ENCODE results near the gene AKT1S1.

AKT1S1 gene

DNA sequence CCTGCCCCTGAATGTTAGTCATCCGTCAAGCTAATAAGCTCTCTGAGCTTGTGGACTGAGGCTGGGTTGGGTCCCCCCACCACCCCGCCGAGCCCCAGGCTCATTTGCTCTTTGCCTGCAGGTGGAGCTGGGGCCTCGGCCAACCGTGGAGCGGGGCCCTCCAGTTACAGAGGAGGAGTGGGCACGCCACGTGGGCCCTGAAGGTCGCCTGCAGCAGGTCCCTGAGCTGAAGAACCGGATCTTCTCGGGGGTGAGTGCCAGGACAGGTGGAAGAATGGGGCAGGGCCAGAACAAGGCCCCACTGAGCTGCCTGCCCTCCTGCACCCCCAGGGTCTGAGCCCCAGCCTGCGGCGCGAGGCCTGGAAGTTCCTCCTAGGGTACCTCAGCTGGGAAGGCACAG lies 5.5 kb upstream of the AKT1S1 start:
- DNase-seq = no peak

DNA sequence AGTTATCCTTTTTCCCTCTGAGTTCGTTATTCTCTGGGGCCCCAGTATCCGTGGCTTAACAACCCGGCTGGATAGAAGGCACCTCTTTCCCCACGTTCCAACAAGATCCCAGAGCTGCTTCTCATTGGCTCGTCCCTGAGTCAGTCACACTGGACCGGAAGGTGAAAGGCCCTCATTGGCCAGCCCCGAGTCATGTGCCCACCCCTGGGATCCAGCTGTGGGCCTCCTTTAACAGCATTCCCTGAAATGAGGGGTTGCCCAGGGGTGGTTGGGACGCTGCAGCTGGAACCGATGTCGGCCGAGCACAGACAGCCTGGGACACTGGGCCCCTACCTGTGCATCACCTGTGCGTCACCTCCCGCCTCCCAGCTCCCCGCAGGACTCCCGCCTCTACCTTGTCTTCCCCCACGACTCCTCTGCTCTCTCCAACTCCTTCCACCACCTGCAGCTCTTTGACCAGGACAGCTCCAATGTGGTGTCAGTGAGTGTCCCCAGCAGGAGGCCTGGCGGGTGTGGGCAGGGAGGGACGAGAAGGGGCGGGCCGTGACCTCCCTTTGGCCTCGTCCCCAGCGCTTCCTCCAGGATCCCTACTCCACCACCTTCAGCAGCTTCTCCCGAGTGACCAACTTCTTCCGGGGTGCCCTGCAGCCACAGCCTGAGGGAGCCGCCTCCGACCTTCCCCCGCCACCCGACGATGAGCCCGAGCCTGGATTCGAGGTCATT lies 4.7 kb upstream of the AKT1S1 start:
- DNase-seq = no peak

DNA sequence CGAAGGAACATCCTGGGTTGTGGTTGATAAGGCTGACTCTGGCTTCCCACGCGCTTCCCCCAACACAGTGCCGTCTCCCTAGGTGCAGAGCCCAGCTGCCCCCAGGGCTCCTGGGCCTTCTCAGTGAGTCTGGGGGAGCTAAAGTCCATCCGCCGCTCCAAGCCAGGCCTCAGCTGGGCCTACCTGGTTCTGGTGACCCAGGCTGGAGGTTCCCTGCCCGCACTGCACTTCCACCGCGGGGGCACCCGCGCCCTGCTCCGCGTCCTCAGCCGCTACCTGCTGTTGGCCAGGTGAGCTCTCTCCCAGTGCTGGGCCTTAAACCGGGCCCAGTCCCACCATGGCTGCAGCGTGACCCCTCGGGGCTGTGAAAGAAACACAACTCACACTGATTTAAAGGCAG lies 4.0 kb upstream of the AKT1S1 start:
- no peak for DNase-seq

DNA sequence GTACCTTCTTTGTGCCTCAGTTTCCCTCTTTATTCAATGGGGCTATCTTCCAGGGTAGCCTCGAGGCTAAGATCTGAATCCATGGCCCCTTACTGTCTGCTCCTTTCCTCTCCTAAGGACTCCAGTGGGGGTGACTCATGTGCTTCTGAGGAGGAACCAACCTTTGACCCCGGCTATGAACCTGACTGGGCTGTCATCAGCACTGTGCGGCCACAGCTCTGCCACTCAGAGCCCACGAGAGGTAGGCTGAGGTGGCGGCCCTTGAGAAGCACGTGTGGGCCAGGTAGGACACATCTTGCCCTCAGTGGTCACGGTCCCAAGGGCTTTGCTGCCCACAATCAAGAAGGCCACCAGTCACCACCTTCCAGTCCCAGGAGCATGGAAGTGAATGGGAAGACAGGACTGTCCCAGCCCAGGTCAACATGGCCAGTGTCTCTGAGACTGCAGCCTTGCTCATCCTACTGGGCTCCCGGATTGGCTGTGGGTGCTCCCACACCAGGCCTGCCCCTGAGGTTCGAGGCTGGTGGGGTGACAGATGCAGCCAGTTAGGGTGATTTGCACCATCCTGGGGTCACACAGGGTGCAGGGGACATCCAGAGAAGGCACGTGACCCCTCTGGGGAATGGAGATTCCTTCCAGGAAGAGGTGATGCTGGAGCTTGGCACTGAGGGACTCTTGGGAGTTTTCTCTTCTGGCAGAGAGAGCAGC lies 3.2 kb upstream of the AKT1S1 start:
- no peak for DNase-seq

DNA sequence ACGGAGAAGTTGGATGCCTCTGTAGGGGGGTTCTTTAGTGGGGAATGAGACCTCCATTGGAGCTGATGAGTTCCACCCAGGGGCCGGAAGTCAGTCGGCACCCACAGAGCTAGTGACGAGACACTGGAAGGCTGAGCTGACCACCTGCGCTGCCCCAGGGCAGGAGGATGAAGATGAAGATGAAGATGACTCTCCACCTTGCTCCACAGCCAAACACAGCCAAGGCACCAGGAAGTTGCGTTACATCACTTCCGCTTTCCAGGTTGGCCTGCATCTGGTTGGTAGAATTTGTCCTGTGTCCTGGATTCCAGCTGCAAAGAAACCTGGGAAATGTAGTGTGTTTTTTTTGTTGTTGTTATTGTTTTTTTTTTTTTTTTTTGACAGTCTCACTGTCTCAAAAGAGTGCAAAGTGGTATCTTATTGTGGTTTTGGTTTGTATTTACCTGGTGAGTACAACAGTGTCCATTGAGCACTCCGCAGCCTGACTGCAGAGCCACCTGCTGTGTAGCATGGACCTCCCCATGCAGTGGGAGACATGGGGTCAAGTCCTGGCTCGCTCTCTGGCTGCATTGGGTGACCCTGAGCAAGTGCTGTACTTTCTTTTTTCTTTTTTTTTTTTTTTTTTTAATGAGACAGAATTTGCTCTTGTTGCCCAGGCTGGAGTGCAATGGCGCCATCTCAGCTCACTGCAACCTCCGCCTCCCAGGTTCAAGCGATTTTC lies 2.2 kb upstream of the AKT1S1 start:
- no peak for DNase-seq

DNA sequence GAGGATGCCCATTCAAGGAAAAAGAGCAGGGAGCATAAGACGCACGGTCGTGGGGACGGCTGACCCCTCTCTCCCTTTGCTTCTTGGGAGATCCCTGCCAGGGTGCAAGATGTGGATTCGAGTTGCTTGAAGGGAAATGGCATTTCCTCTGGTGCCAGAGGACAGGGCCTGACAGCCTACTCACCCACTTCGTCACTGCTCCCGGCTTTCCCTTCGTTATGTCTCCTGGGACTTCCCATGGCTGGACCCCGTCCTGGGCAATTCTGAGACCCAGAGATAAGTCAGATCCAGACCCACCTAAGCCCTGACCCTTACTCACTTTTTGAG lies 1.6 kb upstream of the AKT1S1 start:
- DNase-seq = no peak

DNA sequence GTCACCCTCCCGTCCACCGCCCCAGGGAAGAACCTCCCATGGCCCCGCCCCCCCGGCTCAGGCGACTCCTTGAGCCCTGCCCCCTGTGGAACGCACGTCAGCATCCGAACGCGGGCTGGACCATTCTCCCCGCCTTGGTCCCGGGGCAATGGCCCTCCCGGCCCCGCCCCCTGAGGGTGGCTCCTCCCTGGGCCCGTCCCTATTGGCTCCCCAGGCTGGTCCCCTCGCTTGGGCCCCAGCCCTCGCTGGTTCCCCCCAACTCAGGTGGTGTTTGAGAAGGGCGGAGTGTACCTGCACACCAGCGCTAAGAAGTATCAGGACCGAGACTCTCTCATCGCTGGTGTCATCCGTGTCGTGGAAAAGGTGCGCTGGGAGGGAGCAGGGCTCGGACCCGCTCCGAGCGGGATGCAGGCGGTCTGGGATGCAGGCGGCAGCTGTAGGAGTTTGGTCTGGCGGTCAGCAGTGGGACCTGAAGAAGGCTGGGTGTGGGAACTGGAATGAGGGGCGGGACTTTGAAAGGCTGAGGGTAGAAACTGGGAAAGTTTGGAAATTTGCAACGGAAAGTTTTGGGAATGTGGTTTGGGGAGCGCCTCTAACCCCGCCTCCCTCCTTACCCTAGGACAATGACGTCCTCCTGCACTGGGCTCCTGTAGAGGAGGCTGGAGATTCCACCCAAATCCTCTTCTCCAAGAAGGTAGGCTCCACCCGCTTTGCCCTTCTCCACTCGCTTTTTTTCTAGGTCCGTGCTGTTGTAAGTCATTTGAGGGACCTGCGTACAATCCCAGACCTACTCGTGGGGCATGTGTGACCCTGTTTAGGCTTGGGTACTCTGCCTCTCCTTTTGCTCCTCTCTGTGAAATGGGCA lies 956 bp upstream of the AKT1S1 start:
- peak; percentile 98 for DNase-seq

DNA sequence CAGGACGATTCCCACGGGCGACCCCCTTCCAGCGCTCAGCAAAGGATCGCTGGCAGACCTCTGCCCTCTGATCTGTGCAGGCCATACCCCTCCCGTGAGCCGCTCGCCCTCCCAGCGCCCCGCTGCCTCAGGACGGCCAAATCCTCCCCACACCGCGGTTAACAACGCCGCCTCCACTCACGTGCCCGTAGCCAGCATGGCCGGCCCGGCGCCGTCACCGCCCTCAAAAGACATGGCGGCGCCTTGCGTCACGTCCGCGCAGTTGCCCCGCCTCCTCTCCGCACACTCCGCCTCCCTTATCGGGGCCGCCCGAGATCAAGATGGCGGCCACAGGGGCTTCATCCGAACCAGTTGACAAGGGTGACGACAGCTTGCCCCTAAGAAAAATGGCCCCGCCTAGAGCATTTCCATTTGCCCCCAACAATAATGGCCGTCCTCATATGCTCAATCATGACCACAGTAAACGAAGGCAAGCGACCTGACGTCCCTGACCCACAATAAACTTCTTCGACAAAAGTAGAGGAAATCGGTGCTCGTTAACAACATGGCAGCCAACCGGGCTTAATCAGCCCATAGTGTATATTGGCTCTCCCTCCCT lies 634 bp downstream of the AKT1S1 start:
- peak; percentile 99 for DNase-seq

DNA sequence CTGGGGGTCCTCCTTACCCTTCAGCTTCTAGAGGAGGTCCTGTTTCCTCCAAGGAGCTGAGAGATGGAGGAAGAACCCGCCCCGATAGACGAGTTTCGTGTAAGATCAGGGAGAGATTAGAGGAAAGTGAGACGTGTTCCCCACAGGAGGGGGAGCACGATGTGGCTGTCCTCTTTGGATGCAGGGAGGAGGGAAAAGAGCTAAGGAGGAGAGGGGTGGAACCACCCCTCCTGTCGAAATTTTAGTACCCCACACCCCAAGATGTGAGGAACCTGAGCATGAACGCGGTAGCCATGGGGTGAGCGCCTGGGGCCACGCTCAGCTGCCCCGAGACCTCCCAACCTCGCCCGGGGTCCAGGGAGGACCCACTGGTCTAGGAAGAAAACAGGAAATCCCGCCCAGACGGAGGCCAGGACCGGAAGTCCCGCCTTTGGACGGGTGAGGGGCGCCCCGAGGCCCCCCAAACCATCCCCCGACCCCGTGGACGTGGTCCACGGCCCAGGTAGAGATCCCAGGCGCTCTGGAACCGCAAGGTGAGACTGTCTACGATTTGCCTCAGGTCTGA lies 1.2 kb downstream of the AKT1S1 start:
- peak; percentile 53 for DNase-seq

DNA sequence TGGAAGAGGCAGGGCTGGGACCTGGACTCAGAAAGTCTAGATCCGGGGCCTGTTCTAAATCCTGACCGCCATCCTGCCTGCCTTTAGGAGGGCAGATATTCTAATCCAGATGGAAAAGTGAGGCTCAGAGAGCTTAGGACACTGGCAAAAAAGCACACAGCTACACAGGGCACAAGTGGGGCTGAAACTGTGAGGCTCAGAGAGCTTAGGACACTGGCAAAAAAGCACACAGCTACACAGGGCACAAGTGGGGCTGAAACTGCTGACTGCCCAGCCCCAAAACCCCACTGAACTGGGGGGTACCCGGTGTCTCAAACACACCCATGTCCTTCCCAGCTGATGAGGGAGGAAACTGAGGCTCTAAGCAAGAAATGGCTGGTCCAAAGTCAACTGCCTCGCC lies 2.0 kb downstream of the AKT1S1 start:
- no peak for DNase-seq

DNA sequence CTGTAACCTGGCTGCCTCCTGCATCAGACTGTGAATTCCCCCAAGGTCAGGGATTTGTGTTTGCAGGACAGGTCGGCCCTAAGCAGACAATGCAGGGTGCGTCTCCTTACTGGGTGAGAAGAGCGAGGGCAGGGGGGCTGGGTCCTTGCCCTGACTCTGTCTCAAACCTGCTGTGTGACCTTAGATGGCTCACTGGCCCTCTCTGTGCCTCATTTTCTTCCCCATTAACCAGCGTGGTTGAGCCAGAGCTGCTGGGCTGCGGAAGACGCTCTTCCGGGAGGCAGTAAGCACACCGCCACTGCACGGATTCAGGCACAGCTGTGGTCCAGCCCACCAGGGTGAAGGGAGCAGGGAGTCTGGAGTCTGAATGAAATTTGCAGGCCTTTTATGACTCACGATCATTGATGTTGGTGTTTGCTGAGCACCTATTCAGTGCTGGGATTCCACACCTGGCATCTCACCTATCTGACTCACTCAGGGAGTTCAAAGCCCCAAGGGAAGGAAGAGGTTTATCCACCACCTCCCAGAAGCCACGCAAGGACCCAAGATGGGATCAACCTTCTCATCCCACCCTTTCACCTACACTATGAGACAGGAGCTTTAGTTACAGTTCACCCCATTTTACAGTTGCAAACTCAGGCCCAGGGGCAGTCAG lies 2.5 kb downstream of the AKT1S1 start:
- DNase-seq = no peak

DNA sequence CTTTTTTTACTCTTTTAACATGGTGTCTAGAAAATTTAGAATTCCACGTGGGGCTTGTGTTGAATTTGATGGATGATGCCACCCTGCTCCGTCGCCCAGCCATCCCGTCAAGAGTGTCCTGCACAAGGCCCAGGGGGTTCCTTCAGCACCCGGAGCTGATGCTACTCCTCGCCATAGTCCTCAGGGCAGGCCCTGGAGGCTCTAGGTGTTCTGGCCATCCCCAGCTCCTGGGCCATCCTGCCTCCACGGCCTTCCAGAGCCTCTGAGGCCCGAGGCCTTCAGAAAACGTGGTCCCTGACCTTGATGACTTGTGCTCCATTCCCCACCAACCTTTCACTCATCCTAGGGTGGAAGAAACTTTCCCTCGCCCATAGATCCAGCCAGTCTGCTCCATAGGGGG lies 3.3 kb downstream of the AKT1S1 start:
- DNase-seq = no peak

DNA sequence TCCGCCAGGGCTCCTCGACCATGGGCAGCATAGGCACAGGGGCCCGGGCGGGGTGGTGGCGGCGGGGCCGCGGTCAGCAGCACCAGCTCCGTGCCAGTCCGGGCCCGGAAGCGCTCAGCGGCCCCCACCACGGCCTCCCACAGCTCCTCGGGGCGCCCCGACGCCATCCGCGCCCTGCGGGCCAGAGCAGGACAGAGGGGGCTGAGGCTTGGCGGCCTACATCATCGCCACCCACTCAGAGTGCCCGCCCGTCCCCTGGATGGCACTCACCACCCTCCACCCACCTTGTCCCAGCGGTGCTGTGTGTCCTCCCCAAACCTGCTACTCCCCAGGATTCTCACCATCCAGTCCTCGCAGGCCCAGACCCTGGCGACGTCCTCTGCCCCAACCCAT lies 4.0 kb downstream of the AKT1S1 start:
- DNase-seq = no peak

DNA sequence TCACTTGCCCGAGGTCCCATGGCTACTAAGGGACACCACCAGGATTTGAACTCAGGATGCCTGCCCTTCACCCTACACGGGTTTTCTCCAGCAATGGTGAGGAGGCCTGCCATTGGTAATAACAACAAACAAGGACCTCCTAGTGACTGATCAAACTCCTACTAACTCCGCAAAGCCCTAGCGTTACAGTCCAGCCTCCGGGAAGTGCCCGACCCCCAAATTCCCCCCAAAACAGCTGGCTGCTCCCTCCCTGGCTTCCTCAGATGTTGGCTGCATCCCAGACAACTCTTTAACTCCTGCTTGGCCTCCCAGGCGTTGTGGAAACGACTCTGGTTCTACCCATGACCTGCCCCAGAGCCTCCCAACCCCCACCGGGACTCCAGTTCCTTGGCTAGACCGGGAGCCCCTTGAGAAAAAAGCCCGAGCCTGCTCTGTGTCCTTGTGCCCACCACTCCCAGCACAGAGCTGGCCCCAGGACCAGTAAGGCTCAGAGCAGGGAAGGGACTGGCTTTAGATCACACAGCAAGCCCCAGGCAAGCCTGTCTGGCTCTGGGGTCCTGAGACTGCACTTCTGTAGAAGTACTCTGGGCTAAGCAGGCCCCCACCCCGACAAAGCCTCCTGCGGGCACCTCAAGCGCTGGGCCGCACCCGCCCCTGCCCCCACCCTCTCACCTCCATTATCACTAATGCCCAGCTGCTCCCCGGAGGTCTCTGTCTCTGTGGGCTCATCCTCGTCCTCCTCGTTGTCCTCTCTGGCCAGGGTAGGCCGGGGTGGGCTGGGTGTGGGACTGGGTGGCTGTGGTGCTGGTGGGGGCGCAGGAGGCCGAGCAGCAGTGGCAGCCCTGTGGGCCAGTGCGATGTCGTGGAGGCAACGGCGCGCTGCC lies 4.7 kb downstream of the AKT1S1 start:
- DNase-seq = no peak

DNA sequence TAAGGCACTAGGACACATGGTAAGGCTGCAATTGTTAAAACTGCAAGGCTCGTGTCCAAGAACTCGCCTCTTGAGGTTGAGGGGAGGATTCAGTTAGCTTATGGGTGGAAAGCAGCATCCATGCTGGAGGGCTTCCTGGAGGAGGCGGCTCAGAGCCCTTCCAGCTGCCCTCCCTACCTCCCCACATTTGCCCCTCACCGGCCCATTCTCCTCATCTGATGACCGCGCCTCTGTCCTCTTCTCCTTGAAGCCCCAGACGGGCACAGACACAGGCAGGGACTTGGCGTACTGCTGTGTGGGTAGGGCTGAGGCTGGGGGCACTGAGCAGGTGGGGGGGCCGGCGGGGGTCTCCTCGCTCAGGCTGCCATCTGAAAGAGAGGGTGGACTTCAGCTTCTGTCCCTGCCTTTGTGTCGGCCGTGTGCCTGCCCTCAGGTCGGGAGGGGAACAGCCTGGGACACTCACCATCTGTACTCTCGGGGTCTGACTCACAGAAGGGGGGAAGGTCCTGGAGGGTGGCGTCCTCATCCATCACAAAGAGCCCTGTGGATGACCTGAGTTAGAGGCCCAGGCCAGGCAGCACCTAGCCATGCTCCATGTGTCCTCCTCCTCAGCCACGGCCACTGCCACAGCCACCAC lies 5.7 kb downstream of the AKT1S1 start:
- no peak for DNase-seq

DNA sequence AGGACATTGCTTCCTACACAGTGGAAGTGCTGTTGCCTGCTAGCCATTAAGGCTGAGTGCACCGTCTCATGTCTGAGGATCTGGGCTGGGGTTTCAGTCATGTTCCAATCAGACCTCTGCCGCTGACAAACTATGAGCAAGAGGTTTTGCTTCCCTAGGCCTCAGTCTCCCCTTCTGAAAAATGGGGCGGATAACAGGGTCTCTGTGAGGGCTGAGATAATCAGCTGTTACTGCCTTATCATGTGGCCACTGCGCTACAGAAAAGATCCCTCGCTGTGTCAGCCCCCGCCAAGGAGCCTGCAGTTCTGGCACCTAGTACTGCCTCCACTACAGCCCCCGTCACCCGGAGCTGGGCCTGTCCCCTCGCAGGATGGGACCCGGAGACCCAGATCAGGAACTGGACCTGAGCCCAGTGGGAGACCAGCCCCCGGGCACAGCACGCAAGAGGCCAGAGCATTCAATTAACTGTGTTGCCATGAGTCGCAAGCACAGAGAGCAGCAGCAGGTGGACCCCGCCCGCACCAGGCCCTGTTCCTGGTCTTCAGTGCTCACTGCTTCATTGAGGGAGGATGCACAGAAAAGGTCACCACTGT lies 6.8 kb downstream of the AKT1S1 start:
- DNase-seq = no peak

DNA sequence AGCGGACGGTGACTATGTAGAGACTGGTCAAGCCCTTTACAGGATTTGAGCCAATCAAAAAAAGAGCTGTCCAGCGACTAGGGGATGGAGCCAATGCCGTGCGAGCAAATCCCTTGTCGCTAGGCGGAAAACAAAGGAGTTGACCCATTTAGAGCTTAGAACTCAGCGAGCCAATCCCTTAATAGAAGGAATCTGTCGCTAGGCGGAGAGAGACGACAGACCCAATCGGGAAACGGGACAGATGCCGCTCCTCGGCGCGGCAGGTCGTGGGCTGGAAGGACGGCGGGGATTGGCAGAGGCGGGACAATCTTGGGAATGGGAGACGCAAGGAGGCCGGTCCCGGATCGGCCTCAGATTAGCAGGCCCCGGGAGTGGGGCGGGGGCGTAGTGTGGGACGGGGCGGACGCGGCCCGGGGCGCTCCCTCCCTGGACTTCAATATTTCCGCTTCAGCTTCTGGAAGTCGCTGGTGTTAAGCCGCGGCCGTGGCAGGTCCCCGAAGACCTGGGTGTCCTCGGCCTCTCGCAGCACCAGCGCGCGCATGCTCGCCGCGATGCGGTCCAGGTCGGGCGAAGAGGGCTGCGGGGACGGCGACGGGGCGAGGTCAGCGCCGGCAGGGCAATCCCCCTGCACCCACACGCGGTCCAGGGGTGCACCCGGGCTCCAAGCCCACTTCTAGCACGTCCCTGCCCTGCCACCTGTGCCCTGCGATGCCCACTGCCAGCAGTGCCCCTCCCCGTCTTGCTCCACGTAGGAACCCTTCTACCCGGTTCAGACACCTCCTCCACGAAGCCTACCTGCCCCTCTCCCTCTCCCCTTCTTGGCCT lies 7.5 kb downstream of the AKT1S1 start:
- peak; percentile 100 for DNase-seq

DNA sequence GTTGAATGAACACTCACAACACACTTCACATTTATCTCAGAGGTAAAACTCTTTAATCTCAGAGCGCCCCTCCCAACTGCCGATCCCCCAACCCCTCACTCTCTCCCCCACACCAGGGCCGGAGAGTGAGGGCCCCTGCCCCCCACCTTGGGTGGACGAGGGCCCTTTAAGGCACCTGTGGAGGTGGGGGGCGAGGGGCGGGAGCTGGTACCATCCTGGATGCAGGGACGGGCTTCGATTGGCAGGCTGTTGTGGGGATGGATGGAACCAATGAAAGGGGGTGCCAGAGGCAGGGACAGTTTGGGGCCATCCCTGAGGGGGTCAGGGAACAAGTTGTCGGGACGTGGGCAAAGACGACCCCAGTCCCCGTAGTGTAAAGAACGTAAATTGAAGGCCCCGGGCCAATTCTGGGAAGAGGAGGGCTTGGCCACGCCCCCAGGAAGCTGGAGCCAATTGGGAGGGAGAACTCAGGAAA lies 8.1 kb downstream of the AKT1S1 start:
- DNase-seq = no peak
